Keratinocyte (primary cell): ENCODE measurements around the gene MIA. TPM values are rescaled to one million over a fixed set of nuclear protein-coding genes. Genes with fewer than 3 reads are reported as not detected.

ENCODE experiments used
- DNase-seq: peaks from one replicate; pipeline ENCODE4 v3.0.0-alpha.2; 2011; ENCODE audit warnings: low read depth, missing footprints, low spot score
- FAIRE-seq: peaks from 2 replicates; lab custom pipeline; 2011; peaks lifted over from hg19 to GRCh38; lab: Jason Lieb, UNC
- H2AFZ ChIP-seq: 2 replicates; pipeline ENCODE4 v1.6.0; 2012; ENCODE audit warnings: low read length, control low read depth, inconsistent platforms; ENCODE audit not compliant: control insufficient read depth
- H3K27ac ChIP-seq: 2 replicates; pipeline ENCODE4 v1.5.1; 2011; ENCODE audit warnings: low read length; ENCODE audit not compliant: control insufficient read depth, insufficient read depth
- H3K27me3 ChIP-seq: 3 replicates; pipeline ENCODE4 v1.6.0; 2011; ENCODE audit warnings: low read length; ENCODE audit not compliant: control insufficient read depth, insufficient read depth; ENCODE audit errors: extremely low read depth
- H3K36me3 ChIP-seq, 2 experiments: 2 replicates in 1 of 2; 3 replicates in 1 of 2; pipeline ENCODE4 v1.5.1; 2011; ENCODE audit warnings: low read length in 2 of 2, mild to moderate bottlenecking in 1 of 2; ENCODE audit not compliant: control insufficient read depth in 2 of 2, insufficient read depth in 2 of 2; ENCODE audit errors: extremely low read depth in 1 of 2
- H3K4me1 ChIP-seq: 3 replicates; pipeline ENCODE4 v1.5.1; 2011; ENCODE audit warnings: low read length; ENCODE audit not compliant: control insufficient read depth, insufficient read depth; ENCODE audit errors: extremely low read depth
- H3K4me2 ChIP-seq: 3 replicates; pipeline ENCODE4 v1.6.0; 2011; ENCODE audit warnings: low read depth, low read length; ENCODE audit not compliant: control insufficient read depth, insufficient read depth; ENCODE audit errors: extremely low read depth
- H3K4me3 ChIP-seq, 3 experiments: fragments of 200-600 bp in 1 of 3; sonication (generic) in 1 of 3; 2 replicates in 2 of 3; 3 replicates in 1 of 3; pipeline ENCODE4 v1.5.1; 2011 to 2016; ENCODE audit warnings: low read length in 3 of 3, mild to moderate bottlenecking in 3 of 3, control low read depth in 2 of 3, inconsistent platforms in 1 of 3, low read depth in 1 of 3, mixed read lengths in 1 of 3, mixed run types in 1 of 3, moderate library complexity in 1 of 3; ENCODE audit not compliant: control insufficient read depth in 2 of 3, insufficient read depth in 2 of 3; ENCODE audit errors: extremely low read depth in 1 of 3
- H3K79me2 ChIP-seq: 2 replicates; pipeline ENCODE4 v1.6.0; 2012; ENCODE audit warnings: low read length; ENCODE audit not compliant: control insufficient read depth, insufficient read depth
- H3K9ac ChIP-seq: 3 replicates; pipeline ENCODE4 v1.6.0; 2011; ENCODE audit warnings: low read length; ENCODE audit not compliant: control insufficient read depth, insufficient read depth; ENCODE audit errors: extremely low read depth
- H3K9me1 ChIP-seq: 3 replicates; pipeline ENCODE4 v1.6.0; 2011; ENCODE audit warnings: low read length; ENCODE audit not compliant: control insufficient read depth, insufficient read depth; ENCODE audit errors: extremely low read depth
- H3K9me3 ChIP-seq: 2 replicates; pipeline ENCODE4 v1.5.1; 2012; ENCODE audit warnings: low read depth, low read length; ENCODE audit not compliant: control insufficient read depth
- H4K20me1 ChIP-seq: 3 replicates; pipeline ENCODE4 v1.6.0; 2011; ENCODE audit warnings: low read length; ENCODE audit not compliant: control insufficient read depth, insufficient read depth; ENCODE audit errors: extremely low read depth
- EZH2 ChIP-seq: IDR thresholded peaks from one replicate; pipeline ENCODE4 v1.6.1; 2012; ENCODE audit warnings: inconsistent platforms, mild to moderate bottlenecking, low read length, moderate library complexity
- dilution Hi-C: fragments of 300-500 bp; cut with MboI; formaldehyde crosslinking; loops from one replicate; pipeline ENCODE4 v1.7.0; 2020; ENCODE audit warnings: low sequenced_read_pairs; ENCODE audit not compliant: extremely low pct_ligation_motif_present
- polyA plus RNA-seq, 5 experiments: library from polyadenylated mRNA; depleted of rRNA in 3 of 5; stranded (reverse) in 3 of 5; stranded (forward) in 1 of 5; unstranded in 1 of 5; fragments of >200 nt; gene quantifications; 1 replicate in 1 of 5; 2 replicates in 3 of 5; 3 replicates in 1 of 5; pipeline versions ENCODE4 v1.2.1 to v1.2.3, GENCODE V29; 2011 to 2012; ENCODE audit warnings: missing spikeins in 2 of 5, low read depth in 1 of 5, low replicate concordance in 1 of 5
- TF ChIP-seq, protein P1 (sequence below), 3 experiments: IDR thresholded peaks in 1 of 3; conservative IDR thresholded peaks in 1 of 3; optimal IDR thresholded peaks in 1 of 3; 2 replicates in 2 of 3; 3 replicates in 1 of 3; pipeline versions ENCODE3 to v1.5.1; 2011; ENCODE audit warnings: low read length in 3 of 3, mild to moderate bottlenecking in 3 of 3, moderate library complexity in 2 of 3, control low read depth in 1 of 3, inconsistent platforms in 1 of 3; ENCODE audit not compliant: insufficient read depth in 2 of 3; ENCODE audit errors: extremely low read depth in 1 of 3

The MIA gene
- polyA plus RNA-seq, 1 donor (not counting 4 experiments of a cell fraction or from before 2014, with no cell fraction given) = 3.4 TPM

DNA sequence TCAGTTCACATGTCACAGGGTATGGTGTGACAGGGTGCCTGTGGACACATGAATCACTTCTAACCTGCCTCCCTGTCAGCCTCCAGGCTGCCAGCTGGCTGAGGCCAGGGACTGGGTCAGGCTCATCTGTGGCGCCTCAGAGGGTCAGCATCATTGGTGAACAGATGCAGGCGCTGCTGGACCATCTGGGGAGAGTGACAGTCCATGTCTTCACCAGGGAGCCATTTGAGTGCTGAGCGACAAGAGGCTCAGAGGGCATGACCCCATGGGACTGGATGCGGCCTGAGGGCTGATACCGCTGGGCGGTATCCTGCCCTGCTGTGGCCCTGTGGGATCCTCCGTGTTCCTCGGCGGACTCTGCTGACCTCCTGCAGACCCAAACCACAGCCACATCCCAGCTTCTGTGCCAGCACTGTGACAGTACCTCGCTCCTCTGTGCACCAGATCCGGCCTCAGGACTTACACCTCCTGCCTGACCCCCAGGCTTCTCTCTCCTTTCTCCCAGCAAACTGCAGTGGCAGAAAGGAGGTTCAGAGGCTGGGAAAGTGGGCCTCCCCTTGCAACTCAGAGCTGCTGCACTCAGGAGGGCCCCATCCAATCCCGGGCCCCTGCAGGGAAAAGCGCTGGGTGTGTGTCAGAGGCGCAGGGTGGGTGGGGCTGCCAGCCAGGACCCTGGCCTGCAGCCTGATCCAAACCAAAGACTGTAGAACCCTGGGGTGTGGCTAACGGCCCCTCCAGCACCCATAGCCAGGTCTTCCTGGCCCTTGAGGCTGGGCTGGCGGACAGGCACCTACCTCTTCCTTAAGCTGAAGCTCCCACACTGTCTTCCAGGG lies 35.2 kb upstream of the MIA start:
- Histone ChIP-seq H2AFZ (no peak overlapping the region), H3K9ac (no peak overlapping the region), H3K9me3 (no peaks in the 10 kb centered on the region), H3K4me1 (peaks cover 8% of the 10 kb centered on the region), H3K79me2 (no peaks in the 10 kb centered on the region), H3K36me3 (peaks cover 25 to 42% of the 10 kb centered on the region in 2 experiments), H3K4me2 (no peak overlapping the region), H3K27me3 (no peaks in the 10 kb centered on the region), H3K4me3 (no peak overlapping the region), H3K27ac (no peak overlapping the region), H3K9me1 (no peaks in the 10 kb centered on the region), H4K20me1 (no peaks in the 10 kb centered on the region)
- dilution Hi-C loops = no loop called here
- TF ChIP-seq, protein P1, sequence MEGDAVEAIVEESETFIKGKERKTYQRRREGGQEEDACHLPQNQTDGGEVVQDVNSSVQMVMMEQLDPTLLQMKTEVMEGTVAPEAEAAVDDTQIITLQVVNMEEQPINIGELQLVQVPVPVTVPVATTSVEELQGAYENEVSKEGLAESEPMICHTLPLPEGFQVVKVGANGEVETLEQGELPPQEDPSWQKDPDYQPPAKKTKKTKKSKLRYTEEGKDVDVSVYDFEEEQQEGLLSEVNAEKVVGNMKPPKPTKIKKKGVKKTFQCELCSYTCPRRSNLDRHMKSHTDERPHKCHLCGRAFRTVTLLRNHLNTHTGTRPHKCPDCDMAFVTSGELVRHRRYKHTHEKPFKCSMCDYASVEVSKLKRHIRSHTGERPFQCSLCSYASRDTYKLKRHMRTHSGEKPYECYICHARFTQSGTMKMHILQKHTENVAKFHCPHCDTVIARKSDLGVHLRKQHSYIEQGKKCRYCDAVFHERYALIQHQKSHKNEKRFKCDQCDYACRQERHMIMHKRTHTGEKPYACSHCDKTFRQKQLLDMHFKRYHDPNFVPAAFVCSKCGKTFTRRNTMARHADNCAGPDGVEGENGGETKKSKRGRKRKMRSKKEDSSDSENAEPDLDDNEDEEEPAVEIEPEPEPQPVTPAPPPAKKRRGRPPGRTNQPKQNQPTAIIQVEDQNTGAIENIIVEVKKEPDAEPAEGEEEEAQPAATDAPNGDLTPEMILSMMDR (optimal IDR thresholded peaks at IDR 0.05 in 1 of 3, IDR thresholded peaks at IDR 0.05 in 1 of 3, conservative IDR thresholded peaks at IDR 0.05 in 1 of 3; ENCODE audit: extremely low read depth in 1 of 3, insufficient read depth in 2 of 3, low read length in 3 of 3) = no peak
- no peak for TF ChIP-seq EZH2
- FAIRE-seq (no peak), DNase-seq (no peak)

DNA sequence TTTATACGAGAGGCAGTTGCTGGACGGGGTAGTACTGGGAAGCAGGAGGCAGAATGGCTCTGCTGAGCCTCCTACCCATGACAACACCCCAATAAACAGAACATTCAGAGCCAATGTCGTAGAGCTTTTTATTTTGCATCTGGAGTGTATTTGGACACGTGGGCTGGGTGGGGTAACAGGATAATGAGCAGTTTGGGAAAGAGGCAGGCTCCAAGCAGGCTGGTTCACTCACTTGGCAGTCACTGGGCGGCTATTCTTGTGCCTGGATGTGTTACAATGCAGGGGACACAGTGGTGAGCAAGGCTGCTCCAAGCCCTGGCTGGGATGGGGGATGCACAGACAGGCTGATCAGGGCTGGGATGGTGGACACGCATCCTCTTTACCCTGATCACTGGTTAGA lies 34.6 kb upstream of the MIA start:
- H2AFZ ChIP-seq = no peak overlapping the region
- DNase-seq = no peak
- peaks cover 2% of the 10 kb centered on the region for H3K4me1 ChIP-seq
- dilution Hi-C loops = no loop called here
- FAIRE-seq = no peak
- peaks cover 23 to 36% of the 10 kb centered on the region in 2 experiments for H3K36me3 ChIP-seq
- H3K27me3 ChIP-seq = no peaks in the 10 kb centered on the region
- H3K9ac ChIP-seq = no peak overlapping the region
- no peak overlapping the region for H3K4me3 ChIP-seq
- H3K4me2 ChIP-seq = no peak overlapping the region
- no peaks in the 10 kb centered on the region for H3K9me3 ChIP-seq
- H4K20me1 ChIP-seq = no peaks in the 10 kb centered on the region
- TF ChIP-seq, protein P1 (optimal IDR thresholded peaks at IDR 0.05 in 1 of 3, IDR thresholded peaks at IDR 0.05 in 1 of 3, conservative IDR thresholded peaks at IDR 0.05 in 1 of 3; ENCODE audit: extremely low read depth in 1 of 3, insufficient read depth in 2 of 3, low read length in 3 of 3) = no peak
- no peak for TF ChIP-seq EZH2
- H3K27ac ChIP-seq = no peak overlapping the region
- no peaks in the 10 kb centered on the region for H3K9me1 ChIP-seq
- H3K79me2 ChIP-seq = no peaks in the 10 kb centered on the region
